HG03565 (cell line): ENCODE measurements around the gene DPP10.
"Not testable (repeated sequence)": the region's sequence is repeated elsewhere in the genome, so short reads cannot be mapped to it uniquely, and the experiment has no call there.

ENCODE experiments used
- ATAC-seq: cut with Tn5 transposase; IDR thresholded peaks from one replicate; pipeline ENCODE4 v1.9.1; 2021; ENCODE audit warnings: mild to moderate bottlenecking, moderate library complexity; ENCODE audit not compliant: unreplicated experiment

DPP10 gene

GRCh38 chr2:115386465-115386864, 944.0 kb downstream of the DPP10 start:
- no peak for ATAC-seq

DNA sequence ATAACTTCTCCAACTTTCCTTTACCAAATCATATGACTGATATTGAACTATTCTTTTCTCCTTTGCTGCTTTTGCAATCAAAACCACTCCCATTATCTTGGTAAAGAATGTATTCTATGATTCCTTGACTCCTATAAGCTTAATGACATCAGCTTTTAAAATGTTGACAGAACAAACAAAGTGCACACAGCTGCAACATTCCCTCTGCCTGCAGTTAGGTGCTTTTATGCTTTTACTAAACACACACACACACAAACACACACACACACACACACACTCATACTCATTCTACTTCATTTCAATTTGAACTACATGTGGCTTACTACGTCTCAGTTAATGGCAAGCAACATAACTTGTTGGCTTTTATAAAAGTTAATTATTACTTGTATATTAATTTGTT, 946.6 kb downstream of the DPP10 start:
- no peak for ATAC-seq

DNA sequence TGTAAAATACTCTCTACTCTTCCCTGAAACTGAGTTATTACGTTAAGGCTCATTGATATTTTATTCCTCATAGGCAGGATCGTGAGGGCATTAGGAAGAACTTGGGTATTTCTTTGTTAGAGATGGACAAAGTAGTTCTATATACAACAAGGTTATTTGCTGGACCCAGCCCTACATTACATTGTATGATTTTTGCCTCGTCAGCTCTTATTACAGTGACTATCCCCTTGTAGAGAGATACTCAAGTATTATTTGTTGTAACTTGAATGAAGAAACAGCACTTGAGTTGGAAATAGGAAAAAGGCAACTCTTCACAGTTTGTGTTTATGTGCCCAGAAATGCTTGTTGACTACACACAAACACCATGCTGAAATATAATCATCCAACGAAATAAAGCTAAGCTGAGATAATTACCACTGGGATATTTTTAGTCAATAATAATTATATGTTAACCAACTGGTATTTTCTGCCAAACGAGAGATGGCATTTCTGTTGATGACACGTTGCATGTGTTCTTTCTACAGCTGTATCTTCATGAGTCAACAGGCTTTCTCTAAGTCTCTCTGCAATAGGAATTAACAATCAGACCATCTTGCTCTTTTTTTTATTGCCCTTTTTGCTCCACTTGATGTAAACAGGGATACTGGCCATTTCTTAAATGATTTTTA, 947.6 kb downstream of the DPP10 start:
- ATAC-seq: no peak

- ATAC-seq: no peak
These were observed 954.1 kb downstream of the DPP10 start for GRCh38 chr2:115396579-115396978.

- ATAC-seq: no peak
These were observed 958.5 kb downstream of the DPP10 start for GRCh38 chr2:115400940-115401339.

GRCh38 chr2:115412501-115412900, 970.1 kb downstream of the DPP10 start:
- no peak for ATAC-seq

- ATAC-seq: no peak
These were observed 971.4 kb downstream of the DPP10 start for GRCh38 chr2:115413791-115414190.

- no peak for ATAC-seq
These were observed 972.0 kb downstream of the DPP10 start for GRCh38 chr2:115414466-115414865.

GRCh38 chr2:115422004-115422634, 979.7 kb downstream of the DPP10 start:
- no peak for ATAC-seq

DNA sequence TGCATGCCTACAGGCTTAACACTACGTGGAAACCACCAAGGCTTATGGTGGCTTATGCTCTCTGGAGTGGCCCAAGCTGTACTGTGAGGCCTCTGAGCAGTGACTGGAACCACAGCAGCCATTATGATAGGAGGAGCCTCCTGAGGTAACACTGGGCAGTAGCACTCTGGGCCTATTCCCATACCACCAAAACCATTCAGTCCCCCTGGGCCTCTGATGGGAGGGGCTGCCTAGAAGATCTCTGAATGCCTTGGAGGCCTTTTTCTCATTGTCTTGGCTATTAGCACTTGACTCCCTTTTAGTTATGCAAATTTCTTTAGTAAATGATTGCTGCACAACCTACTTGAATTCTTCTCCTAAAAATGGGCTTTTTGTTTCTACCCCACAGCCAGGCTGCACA, 985.0 kb downstream of the DPP10 start:
- ATAC-seq: no peak

GRCh38 chr2:115440746-115441145, 998.3 kb downstream of the DPP10 start:
- not testable (repeated sequence) for ATAC-seq

DNA sequence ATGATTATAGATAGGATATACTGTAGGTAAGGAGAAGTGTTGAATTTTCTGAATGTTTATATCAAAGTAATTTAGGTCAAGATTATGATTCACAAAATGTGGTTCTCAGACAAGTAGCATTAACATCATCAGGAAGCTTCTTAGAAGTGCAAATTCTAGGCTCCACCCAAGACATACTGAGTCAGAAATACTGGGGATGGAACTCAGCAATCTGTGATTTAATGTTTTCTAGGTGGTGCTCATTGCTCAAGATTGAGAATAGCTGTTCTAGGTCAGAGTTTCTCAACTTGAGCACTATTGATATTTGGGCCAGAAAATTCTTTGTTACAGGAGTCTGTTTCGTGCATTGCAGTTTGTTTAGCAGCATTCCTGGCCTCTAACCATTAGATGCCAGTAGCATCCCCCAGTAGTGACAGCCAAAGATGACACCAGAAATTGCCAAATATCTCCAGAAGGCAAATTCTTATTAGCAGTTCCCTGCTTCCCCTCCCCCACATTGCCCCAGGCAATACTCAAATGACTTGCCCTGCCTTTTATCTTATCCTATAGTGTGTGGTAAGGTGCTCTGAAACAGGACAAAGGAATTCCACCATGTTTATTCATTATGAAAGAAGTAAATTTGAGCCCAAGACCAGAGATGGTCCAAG, 1001.2 kb downstream of the DPP10 start:
- ATAC-seq: no peak

DNA sequence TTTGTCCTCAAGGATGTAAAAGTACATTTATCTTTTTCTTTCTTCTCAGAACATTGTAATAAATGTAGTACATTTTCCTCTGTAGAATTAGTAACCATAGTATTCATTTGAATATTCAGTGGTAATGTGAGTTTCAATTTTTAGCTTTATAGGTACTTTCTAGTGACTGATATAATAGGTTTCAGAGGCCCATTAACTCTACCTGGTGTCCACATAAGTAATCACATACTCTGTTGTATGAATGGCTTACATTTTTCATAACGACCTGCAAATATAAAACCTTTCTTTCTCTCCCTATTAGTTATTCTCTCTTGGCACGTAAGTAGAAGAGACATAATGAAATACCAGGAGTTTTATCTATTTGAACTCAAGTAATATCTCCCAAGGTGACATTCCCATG, 1017.6 kb downstream of the DPP10 start:
- ATAC-seq: no peak

GRCh38 chr2:115480741-115481140, 1038.3 kb downstream of the DPP10 start:
- no peak for ATAC-seq

- ATAC-seq: no peak
These were observed 1039.4 kb downstream of the DPP10 start for GRCh38 chr2:115481842-115482241.

GRCh38 chr2:115483666-115484065, 1041.2 kb downstream of the DPP10 start:
- no peak for ATAC-seq

- ATAC-seq: no peak
These were observed 1042.0 kb downstream of the DPP10 start for GRCh38 chr2:115484486-115484885.

DNA sequence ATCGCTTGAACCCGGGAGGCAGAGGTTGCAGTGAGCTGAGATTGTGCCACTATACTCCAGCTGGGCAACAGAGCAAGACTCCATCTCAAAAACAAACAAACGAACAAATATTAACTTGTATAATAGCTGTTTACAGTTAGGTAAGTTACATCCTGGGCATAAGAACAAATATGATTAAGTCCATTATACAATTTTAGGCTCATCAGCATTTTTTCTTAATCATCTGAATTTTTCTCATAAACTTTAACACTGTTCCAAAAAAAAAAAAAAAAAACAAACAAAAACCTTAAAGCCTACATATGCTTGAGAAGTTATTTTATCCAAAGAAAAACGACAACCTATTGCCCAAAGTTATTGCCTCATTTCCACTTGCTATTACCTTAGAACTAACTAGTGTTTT, 1042.5 kb downstream of the DPP10 start:
- no peak for ATAC-seq

DNA sequence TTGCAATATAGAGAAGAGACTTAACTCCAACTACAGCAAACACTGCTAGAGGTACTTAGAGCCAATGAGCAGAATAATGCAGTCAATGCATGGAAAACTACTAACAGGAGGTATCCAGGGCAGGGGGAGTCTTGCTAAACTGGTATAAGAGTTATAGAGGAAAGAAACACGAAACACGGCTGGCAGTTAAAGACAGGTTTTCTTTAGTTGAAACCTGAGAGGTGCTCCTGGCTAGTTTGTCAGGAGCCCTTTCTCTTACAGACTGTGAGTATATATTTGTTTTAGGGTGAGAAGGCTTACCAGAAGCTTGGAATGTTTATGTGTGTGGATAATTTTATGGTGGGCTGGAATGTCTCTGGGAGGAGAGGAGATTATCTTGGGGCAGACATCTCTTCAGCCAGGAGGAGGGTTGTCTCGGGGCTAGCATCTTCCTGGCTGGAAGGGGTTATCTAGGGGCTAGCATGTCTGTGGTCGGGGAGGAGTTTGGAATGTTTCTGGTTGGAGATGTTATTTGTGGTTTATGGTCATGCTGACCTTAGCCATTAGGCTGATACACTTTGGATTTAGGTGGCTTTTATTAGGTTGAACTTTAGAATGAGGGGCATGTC, 1048.8 kb downstream of the DPP10 start:
- ATAC-seq: no peak

- ATAC-seq: no peak
These were observed 1062.9 kb downstream of the DPP10 start for GRCh38 chr2:115505331-115505730.

DNA sequence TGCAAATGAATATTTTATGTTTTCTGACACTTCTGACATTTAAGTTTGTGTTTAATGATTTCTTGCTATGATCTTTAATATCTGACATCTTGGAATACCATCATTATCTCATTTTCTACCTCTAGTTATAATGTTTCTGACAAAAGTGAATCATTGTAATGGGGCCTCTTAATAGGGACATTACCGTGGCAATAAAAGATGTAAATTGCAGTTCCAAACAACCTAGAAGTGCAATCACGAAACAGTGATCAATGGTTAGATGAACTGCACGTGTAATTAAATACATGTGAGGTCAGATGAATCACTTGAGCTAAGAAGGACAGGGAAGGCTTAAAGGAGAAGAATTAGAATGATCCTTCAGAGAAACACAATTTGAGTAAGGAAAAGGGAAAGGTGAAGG, 1078.3 kb downstream of the DPP10 start:
- ATAC-seq: no peak

DNA sequence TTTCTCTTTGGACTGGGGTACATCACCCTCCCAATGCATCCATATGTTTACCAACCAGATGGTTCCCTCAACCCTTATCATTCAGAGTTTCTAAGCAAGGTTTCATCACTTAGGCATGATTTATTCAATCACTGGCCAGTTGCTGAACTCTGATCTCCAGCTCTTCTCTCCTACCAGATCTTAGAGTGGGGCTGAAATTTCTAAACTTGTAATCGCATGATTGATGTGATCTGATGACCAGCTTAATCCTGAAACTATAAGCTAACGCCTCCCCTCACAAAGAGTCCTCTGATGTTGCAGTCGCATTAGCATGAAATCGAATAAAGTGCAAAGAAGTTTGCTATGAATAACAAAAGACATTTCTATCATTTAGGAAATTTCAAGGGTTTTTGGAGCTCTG, 1082.0 kb downstream of the DPP10 start:
- no peak for ATAC-seq
